A673 (cell line): ENCODE results near the gene BUB1.

Source experiments
- EZH2 ChIP-seq: fragments of 200-600 bp; sonication (generic); IDR thresholded peaks from 2 replicates; pipeline ENCODE4 v1.6.1; 2017; ENCODE audit warnings: borderline replicate concordance, low read depth, mild to moderate bottlenecking, mixed read lengths, antibody characterized with exemption, low read length; ENCODE audit not compliant: poor library complexity, severe bottlenecking
- TF ChIP-seq, protein P1 (sequence below): fragments of 300-800, 200-600 bp; sonication (generic); conservative IDR thresholded peaks from 2 replicates; pipeline ENCODE4 v1.5.1; 2017; ENCODE audit warnings: low read depth, mild to moderate bottlenecking, antibody characterized with exemption, low read length, moderate library complexity, mixed read lengths

GRCh38 chr2:110639972-110640371 is 37.9 kb downstream of the BUB1 start:
- no peak for TF ChIP-seq EZH2
- TF ChIP-seq, protein P1, sequence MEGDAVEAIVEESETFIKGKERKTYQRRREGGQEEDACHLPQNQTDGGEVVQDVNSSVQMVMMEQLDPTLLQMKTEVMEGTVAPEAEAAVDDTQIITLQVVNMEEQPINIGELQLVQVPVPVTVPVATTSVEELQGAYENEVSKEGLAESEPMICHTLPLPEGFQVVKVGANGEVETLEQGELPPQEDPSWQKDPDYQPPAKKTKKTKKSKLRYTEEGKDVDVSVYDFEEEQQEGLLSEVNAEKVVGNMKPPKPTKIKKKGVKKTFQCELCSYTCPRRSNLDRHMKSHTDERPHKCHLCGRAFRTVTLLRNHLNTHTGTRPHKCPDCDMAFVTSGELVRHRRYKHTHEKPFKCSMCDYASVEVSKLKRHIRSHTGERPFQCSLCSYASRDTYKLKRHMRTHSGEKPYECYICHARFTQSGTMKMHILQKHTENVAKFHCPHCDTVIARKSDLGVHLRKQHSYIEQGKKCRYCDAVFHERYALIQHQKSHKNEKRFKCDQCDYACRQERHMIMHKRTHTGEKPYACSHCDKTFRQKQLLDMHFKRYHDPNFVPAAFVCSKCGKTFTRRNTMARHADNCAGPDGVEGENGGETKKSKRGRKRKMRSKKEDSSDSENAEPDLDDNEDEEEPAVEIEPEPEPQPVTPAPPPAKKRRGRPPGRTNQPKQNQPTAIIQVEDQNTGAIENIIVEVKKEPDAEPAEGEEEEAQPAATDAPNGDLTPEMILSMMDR, result no peak
